ENCODE measurements around the gene KHNYN.

- TF ChIP-seq TAF1 (IDR thresholded peaks at IDR 0.05; ENCODE audit: low read depth, low read length) = no peak
- TF ChIP-seq POLR2AphosphoS5 (IDR thresholded peaks at IDR 0.05; ENCODE audit: low read depth, low read length) = no peak
- no peak for TF ChIP-seq POLR2A (IDR thresholded peaks at IDR 0.05; ENCODE audit: low read depth, low read length)
- no peak for TF ChIP-seq POU2F2 (IDR thresholded peaks at IDR 0.05; ENCODE audit: low read depth, low read length)
Measured at GRCh38 chr14:24461336-24461735, 31.6 kb downstream of the KHNYN start.
